Measurements from ENCODE around the gene CORO7. TPM values are rescaled to one million over a fixed set of nuclear protein-coding genes. Genes with fewer than 3 reads are reported as not detected.

CORO7 gene
- total RNA-seq, 4 donors from 2014 or later, result 17.9 to 53.7 (median 29.7) TPM

DNA sequence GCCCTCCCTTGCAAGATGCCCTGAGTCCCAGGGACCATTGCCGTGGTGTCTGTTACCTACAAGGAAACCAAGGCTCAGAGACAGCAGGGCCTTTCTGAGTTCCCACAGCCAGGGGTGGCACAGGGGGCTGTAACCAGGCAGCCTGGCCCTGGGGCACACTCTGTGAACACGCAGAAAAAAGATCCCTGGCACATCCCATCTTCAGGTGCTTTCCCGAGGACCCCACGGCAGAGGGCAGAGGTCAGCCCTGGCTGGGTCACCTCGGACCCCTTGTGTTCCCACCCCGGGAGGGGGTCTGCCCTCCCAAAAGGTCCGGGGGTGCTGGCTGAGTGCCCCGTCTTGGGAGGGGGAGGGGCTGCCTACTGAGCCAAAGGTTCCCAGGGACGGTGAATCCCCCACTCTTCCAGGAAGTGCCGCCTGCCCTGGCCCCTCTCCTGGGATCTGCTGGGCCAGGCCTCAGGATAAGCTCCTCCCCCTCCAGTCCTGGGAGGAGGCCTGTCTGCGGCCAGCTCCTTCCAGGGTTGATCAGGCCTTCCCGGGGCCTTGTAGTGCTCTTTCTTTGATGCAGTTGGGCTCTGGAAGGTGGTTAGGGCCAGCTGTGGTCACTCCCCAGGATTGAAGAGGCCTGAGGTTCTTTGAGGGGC lies 92.4 kb downstream of the CORO7 start:
- H3K4me1 ChIP-seq, result peaks cover 75 to 92% of the 10 kb centered on the region in 2 donors
- DNase-seq, result peak; percentile 75 to 82
- H3K4me3 ChIP-seq (replicated peaks in 1 of 3), result no peak overlapping the region
- TF ChIP-seq POLR2A (IDR thresholded peaks at IDR 0.05), result no peak
- TF ChIP-seq, protein P1, sequence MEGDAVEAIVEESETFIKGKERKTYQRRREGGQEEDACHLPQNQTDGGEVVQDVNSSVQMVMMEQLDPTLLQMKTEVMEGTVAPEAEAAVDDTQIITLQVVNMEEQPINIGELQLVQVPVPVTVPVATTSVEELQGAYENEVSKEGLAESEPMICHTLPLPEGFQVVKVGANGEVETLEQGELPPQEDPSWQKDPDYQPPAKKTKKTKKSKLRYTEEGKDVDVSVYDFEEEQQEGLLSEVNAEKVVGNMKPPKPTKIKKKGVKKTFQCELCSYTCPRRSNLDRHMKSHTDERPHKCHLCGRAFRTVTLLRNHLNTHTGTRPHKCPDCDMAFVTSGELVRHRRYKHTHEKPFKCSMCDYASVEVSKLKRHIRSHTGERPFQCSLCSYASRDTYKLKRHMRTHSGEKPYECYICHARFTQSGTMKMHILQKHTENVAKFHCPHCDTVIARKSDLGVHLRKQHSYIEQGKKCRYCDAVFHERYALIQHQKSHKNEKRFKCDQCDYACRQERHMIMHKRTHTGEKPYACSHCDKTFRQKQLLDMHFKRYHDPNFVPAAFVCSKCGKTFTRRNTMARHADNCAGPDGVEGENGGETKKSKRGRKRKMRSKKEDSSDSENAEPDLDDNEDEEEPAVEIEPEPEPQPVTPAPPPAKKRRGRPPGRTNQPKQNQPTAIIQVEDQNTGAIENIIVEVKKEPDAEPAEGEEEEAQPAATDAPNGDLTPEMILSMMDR (IDR thresholded peaks at IDR 0.05), result no peak
- intact Hi-C loops (cut with DNase I), result no loop called here
- WGBS, 2 donors, result 32 to 36% methylated on average over 4 to 5 of the region's 12 CpGs
- no peaks in the 10 kb centered on the region for H3K9me3 ChIP-seq
- H3K27ac ChIP-seq, result peak overlapping the region; percentile 81 to 95 (median 93)
- no peaks in the 10 kb centered on the region for H3K27me3 ChIP-seq
- H3K36me3 ChIP-seq, result no peaks in the 10 kb centered on the region

DNA sequence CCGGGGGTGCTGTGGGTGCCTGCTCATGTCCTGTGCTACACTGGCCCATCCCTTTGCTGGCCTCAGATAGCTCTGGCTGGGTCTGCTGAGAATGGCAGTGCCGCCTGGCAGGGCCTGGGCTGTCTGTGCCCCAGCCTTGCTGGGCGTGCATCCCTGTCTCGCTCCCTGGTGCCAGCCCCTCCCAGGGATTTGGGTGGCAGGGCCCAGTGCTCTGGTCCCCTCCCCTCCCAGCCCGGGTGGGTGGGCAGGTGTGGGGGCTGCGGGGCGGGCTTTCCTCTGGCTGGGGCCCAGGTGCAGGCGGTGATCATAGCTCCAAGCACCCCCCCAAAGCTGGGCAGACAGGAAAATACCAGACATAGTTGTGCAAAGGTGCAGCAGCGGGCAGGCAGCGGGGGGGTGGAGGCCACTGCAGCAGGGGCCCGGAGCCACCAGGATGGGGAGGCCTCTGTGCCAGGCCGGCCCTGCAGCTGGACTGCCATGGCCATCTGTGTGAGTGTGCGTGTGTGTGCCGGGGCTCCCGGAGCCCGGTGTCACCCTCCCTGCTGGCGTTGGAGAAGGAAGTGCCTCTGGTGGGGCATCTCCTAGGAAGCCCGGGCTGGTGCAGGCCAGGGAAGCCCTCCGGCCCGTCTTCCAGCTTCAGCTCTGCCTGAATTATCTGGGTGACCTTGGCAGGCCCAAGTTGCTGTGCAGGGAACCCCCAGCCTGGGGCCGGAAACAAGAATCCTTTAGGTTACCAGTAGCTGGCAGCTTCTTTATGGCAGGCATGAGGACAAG lies 93.1 kb downstream of the CORO7 start:
- H3K27ac ChIP-seq, result peak overlapping the region; percentile 81 to 95 (median 93)
- no peaks in the 10 kb centered on the region for H3K36me3 ChIP-seq
- TF ChIP-seq, protein P1 (IDR thresholded peaks at IDR 0.05), result no peak
- TF ChIP-seq POLR2A (IDR thresholded peaks at IDR 0.05), result peak in 1 of 2 donors; percentile 8
- H3K27me3 ChIP-seq, result no peaks in the 10 kb centered on the region
- intact Hi-C loops (cut with DNase I), result no loop called here
- WGBS, 2 donors, result 44 to 50% methylated on average over 7 to 10 of the region's 21 CpGs
- H3K4me1 ChIP-seq, result peaks cover 77 to 92% of the 10 kb centered on the region in 2 donors
- H3K9me3 ChIP-seq, result no peaks in the 10 kb centered on the region
- DNase-seq, result peak; percentile 75 to 83
- H3K4me3 ChIP-seq (replicated peaks in 1 of 3), result no peak overlapping the region

DNA sequence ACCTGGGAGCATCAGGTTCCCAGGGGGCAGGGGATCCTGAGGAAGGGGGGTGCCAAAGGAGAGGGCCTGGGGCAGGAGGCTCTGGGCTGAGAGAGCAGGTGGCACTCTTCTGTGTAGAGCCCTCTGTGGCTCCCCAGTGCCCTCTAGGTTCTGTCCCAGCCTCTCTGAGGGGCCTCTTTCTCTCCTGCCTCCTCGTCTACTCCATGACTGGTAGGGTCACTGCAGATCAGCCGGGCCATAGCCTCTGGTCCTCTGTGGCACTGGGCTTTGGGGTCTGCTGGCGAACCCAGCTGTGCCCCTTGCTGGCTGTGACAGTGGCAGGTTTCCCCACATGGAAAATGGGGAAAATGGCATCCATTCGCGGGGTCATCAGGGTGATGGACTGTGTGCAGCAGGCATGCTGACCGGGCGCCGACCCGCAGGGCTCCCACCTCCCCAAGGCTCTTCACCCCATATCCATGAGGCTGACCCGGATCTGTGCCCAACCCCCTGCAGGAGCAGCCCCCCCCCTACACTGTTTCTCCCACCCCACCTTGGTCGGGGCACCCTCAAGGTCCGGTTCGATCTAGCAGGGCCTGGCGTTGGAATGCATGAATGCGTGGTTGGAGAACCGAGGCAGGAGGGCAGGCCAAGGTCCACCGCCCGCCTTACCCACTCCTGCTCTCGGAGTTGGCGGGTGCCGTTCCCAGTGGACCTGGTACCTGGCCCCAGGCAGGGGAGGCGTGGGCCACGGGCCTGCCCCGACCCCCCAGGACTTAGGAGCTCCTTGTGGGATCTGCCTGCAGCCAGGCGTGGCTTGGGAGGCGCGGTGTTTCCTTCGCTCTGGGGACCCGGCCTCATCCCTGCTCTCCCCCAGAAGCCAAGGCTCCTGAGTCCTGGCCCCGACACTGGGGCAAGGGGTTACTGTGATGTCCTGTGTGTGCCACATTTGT lies 94.0 kb downstream of the CORO7 start:
- WGBS, 2 donors, result 61 to 73% methylated on average over 3 to 16 of the region's 30 CpGs
- Histone ChIP-seq H3K27me3 (no peaks in the 10 kb centered on the region), H3K27ac (peak overlapping the region; percentile 81 to 95 (median 93)), H3K9me3 (no peaks in the 10 kb centered on the region), H3K4me3 (replicated peaks in 1 of 3) (no peak overlapping the region), H3K36me3 (no peaks in the 10 kb centered on the region), H3K4me1 (peaks cover 79 to 92% of the 10 kb centered on the region in 2 donors)
- no peak for TF ChIP-seq POLR2A (IDR thresholded peaks at IDR 0.05)
- TF ChIP-seq, protein P1 (IDR thresholded peaks at IDR 0.05), result no peak
- DNase-seq, result peak; percentile 54 to 74
- intact Hi-C loops (cut with DNase I), result no loop called here

DNA sequence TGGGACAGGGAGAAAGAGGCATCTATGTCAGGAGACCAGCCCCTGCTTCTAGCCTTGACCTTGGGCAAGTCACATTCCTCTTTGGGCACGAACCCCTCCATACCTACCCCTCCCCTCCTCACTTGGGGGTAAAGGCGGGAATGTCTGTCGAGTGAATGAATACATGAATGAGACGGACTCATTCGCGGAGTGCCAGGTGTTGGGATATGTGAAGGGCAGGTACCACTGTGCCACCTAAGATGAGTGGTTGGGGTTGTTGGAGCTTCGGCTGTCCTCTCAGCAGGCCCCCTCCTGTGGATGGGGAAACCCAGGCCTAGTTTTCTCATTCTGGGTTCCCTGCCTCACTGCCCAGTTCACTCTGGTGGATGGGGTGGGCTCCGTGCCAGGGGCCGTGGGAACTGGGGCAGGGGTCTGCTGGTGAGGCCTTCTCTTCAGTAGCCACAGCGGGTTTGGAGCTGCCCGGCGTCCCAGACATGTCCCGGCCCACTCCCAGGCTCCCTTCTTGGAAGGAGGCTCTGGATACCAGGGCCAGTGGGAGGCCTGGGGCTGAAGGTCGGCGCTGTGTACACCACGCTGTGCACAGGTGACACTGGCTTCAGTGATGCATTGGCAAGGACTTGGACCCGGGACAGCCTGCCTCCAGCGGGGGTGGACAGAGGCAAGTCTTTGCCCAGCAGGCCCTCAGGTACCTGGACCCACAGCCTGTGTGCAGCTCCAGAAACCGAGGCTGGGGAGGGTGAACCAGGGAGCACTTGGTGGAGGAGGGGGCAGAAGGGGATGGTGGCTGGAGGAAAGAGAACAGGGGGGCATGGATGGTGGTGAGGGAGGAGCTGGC lies 94.9 kb downstream of the CORO7 start:
- Histone ChIP-seq H3K4me3 (replicated peaks in 1 of 3) (no peak overlapping the region), H3K4me1 (peaks cover 81 to 89% of the 10 kb centered on the region in 2 donors), H3K36me3 (no peaks in the 10 kb centered on the region), H3K27me3 (no peaks in the 10 kb centered on the region), H3K9me3 (no peaks in the 10 kb centered on the region), H3K27ac (peak overlapping the region; percentile 36 to 95 (median 93))
- 84 to 85% methylated on average over 18 of the region's 19 CpGs for WGBS, 2 donors
- no peak for TF ChIP-seq POLR2A (IDR thresholded peaks at IDR 0.05)
- TF ChIP-seq, protein P1 (IDR thresholded peaks at IDR 0.05), result no peak
- DNase-seq, result no peak
- intact Hi-C loops (cut with DNase I), result no loop called here
